ENCODE data around the gene PGM2. TPM values are rescaled to one million over a fixed set of nuclear protein-coding genes. Genes with fewer than 3 reads are reported as not detected.
A peak's percentile ranks its signal among the peaks of the same experiment; 100 is the strongest.
"Not testable (repeated sequence)": the region's sequence is repeated elsewhere in the genome, so short reads cannot be mapped to it uniquely, and the experiment has no call there.

PGM2 gene
- 37.6 and 51.4 TPM in 2 replicates for total RNA-seq (ENCODE audit: low replicate concordance)
- long read RNA-seq, transcript PGM2-201 (14 exons, 3,264 nt): major isoform, 370 of 423 reads
- long read RNA-seq, partial matches to known transcripts: 26 of 423 reads
- long read RNA-seq, other reads (novel, unspliced or antisense): 27 of 423 reads

DNA sequence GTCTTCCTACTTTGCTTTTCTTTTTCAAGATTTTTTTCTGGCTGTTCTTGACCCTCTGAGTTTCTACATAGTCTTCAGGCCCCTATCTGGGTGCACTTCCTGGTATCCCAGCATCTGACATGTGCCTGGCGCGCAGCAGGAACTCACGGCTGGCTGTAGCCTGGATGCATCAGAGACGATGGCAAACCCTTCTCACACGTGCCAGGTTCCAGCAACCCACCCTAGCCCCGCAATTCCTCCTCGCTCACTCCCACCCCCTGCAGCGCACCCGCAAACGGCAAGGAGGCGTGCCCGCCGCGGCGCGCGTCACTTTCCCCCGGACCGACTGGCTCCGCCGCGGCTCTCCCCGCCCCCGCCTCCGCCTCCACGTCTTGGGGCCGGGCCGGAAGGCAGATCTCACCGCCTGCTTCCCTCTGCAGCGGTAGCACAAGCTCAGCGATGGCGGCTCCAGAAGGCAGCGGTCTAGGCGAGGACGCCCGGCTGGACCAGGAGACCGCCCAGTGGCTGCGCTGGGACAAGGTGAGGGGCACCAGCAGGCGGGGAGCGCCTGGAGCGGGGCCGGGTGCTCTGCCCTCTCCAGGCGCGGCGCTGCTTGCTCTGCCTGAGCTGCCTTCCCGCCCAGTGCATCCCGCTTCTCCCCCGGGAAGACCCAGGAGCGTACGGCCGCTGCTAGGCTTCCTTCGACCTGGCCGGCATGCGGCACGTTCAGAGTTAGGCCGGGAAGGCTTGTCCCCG is at the start of gene PGM2:
PGM2 (plus strand) TSS at position 392 of the 735 bp plus-strand sequence; CDS start at position 439, 47 bp downstream.
- Mint-ChIP-seq H3K9me3 (no peaks in the 10 kb centered on the region), H3K27ac (peak within 1 kb of the TSS; percentile 86), H3K27me3 (no peaks in the 10 kb centered on the region), H3K4me1 (ENCODE audit: unreplicated experiment) (peaks cover 21% of the 10 kb centered on the region), H3K36me3 (peaks cover 17% of the 10 kb centered on the region), H3K4me3 (peak within 1 kb of the TSS; percentile 92)
- TF ChIP-seq, protein P1, sequence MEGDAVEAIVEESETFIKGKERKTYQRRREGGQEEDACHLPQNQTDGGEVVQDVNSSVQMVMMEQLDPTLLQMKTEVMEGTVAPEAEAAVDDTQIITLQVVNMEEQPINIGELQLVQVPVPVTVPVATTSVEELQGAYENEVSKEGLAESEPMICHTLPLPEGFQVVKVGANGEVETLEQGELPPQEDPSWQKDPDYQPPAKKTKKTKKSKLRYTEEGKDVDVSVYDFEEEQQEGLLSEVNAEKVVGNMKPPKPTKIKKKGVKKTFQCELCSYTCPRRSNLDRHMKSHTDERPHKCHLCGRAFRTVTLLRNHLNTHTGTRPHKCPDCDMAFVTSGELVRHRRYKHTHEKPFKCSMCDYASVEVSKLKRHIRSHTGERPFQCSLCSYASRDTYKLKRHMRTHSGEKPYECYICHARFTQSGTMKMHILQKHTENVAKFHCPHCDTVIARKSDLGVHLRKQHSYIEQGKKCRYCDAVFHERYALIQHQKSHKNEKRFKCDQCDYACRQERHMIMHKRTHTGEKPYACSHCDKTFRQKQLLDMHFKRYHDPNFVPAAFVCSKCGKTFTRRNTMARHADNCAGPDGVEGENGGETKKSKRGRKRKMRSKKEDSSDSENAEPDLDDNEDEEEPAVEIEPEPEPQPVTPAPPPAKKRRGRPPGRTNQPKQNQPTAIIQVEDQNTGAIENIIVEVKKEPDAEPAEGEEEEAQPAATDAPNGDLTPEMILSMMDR (conservative IDR thresholded peaks at IDR 0.05): no peak
- DNase-seq (ENCODE audit: extremely low spot score, unreplicated experiment): peak; percentile 88

GRCh38 chr4:37779896-37780295 is 46.6 kb upstream of the PGM2 start:
- peak overlapping the region; percentile 96 for H3K27ac Mint-ChIP-seq
- H3K9me3 Mint-ChIP-seq: no peaks in the 10 kb centered on the region
- TF ChIP-seq, protein P1 (conservative IDR thresholded peaks at IDR 0.05): no peak
- peaks cover 15% of the 10 kb centered on the region for H3K4me1 Mint-ChIP-seq (ENCODE audit: unreplicated experiment)
- no peaks in the 10 kb centered on the region for H3K36me3 Mint-ChIP-seq
- DNase-seq (ENCODE audit: extremely low spot score, unreplicated experiment): no peak
- H3K4me3 Mint-ChIP-seq: peak overlapping the region; percentile 57
- H3K27me3 Mint-ChIP-seq: no peaks in the 10 kb centered on the region

GRCh38 chr4:37780444-37781130 is 45.9 kb upstream of the PGM2 start:
- DNase-seq (ENCODE audit: extremely low spot score, unreplicated experiment): no peak
- H3K27ac Mint-ChIP-seq: peak overlapping the region; percentile 96
- TF ChIP-seq, protein P1 (conservative IDR thresholded peaks at IDR 0.05): no peak
- no peaks in the 10 kb centered on the region for H3K27me3 Mint-ChIP-seq
- H3K4me1 Mint-ChIP-seq (ENCODE audit: unreplicated experiment): peaks cover 15% of the 10 kb centered on the region
- no peaks in the 10 kb centered on the region for H3K9me3 Mint-ChIP-seq
- no peaks in the 10 kb centered on the region for H3K36me3 Mint-ChIP-seq
- peak overlapping the region; percentile 71 for H3K4me3 Mint-ChIP-seq

- no peaks in the 10 kb centered on the region for H3K36me3 Mint-ChIP-seq
- H3K27ac Mint-ChIP-seq: peak overlapping the region; percentile 96
- TF ChIP-seq, protein P1 (conservative IDR thresholded peaks at IDR 0.05): no peak
- no peaks in the 10 kb centered on the region for H3K27me3 Mint-ChIP-seq
- H3K4me3 Mint-ChIP-seq: peak overlapping the region; percentile 71
- H3K4me1 Mint-ChIP-seq (ENCODE audit: unreplicated experiment): peaks cover 15% of the 10 kb centered on the region
- peaks cover 4% of the 10 kb centered on the region for H3K9me3 Mint-ChIP-seq
- no peak for DNase-seq (ENCODE audit: extremely low spot score, unreplicated experiment)
These were observed 45.4 kb upstream of the PGM2 start for GRCh38 chr4:37781131-37781455.

GRCh38 chr4:37786267-37786666 is 40.2 kb upstream of the PGM2 start:
- not testable (repeated sequence) for DNase-seq (ENCODE audit: extremely low spot score, unreplicated experiment); H3K27ac Mint-ChIP-seq; H3K27me3 Mint-ChIP-seq; H3K4me3 Mint-ChIP-seq; H3K36me3 Mint-ChIP-seq
- Mint-ChIP-seq H3K9me3 (peaks cover 18% of the 10 kb centered on the region), H3K4me1 (ENCODE audit: unreplicated experiment) (peaks cover 21% of the 10 kb centered on the region)

- not testable (repeated sequence) for H3K27ac Mint-ChIP-seq; DNase-seq (ENCODE audit: extremely low spot score, unreplicated experiment); H3K36me3 Mint-ChIP-seq; H3K4me3 Mint-ChIP-seq; H3K27me3 Mint-ChIP-seq
- peaks cover 20% of the 10 kb centered on the region for H3K4me1 Mint-ChIP-seq (ENCODE audit: unreplicated experiment)
- H3K9me3 Mint-ChIP-seq: peaks cover 21% of the 10 kb centered on the region
These were observed 38.5 kb upstream of the PGM2 start for GRCh38 chr4:37787883-37788460.
